ENCODE results near the gene INHBA.

The INHBA gene

GRCh38 chr7:41698726-41699125, 4.2 kb downstream of the INHBA start:
- no peak for DNase-seq (ENCODE audit: low read depth)
- TF ChIP-seq CTCF (IDR thresholded peaks at IDR 0.05; ENCODE audit: control insufficient read depth, extremely low read depth, insufficient read depth), result no peak
- no peak overlapping the region for H3K4me3 ChIP-seq (ENCODE audit: low read depth, low read length)

GRCh38 chr7:41698114-41698513, 4.8 kb downstream of the INHBA start:
- no peak for TF ChIP-seq CTCF (IDR thresholded peaks at IDR 0.05; ENCODE audit: control insufficient read depth, extremely low read depth, insufficient read depth)
- H3K4me3 ChIP-seq (ENCODE audit: low read depth, low read length), result no peak overlapping the region
- DNase-seq (ENCODE audit: low read depth), result no peak

- DNase-seq (ENCODE audit: low read depth), result no peak
Measured at GRCh38 chr7:41696323-41696916, 6.5 kb downstream of the INHBA start.

GRCh38 chr7:41695661-41696322, 7.1 kb downstream of the INHBA start:
- TF ChIP-seq CTCF (IDR thresholded peaks at IDR 0.05; ENCODE audit: control insufficient read depth, extremely low read depth, insufficient read depth), result no peak
- no peak for DNase-seq (ENCODE audit: low read depth)
- no peak overlapping the region for H3K4me3 ChIP-seq (ENCODE audit: low read depth, low read length)

More at GRCh38 chr7:41696323-41696916, 6.5 kb downstream of the INHBA start:
- peak; percentile 78 for TF ChIP-seq CTCF (IDR thresholded peaks at IDR 0.05; ENCODE audit: control insufficient read depth, extremely low read depth, insufficient read depth)
- no peak overlapping the region for H3K4me3 ChIP-seq (ENCODE audit: low read depth, low read length)

- no peak for DNase-seq (ENCODE audit: low read depth)
- no peak overlapping the region for H3K4me3 ChIP-seq (ENCODE audit: low read depth, low read length)
- no peak for TF ChIP-seq CTCF (IDR thresholded peaks at IDR 0.05; ENCODE audit: control insufficient read depth, extremely low read depth, insufficient read depth)
Measured at GRCh38 chr7:41694495-41694894, 8.4 kb downstream of the INHBA start.

GRCh38 chr7:41693150-41693997, 9.5 kb downstream of the INHBA start:
- 0 out of 2 replicates have a peak, but pooled peaks have one; percentile 9 for TF ChIP-seq CTCF (IDR thresholded peaks at IDR 0.05; ENCODE audit: control insufficient read depth, extremely low read depth, insufficient read depth)
- H3K4me3 ChIP-seq (ENCODE audit: low read depth, low read length), result no peak overlapping the region
- no peak for DNase-seq (ENCODE audit: low read depth)
